Adipocyte (in vitro differentiated cells): ENCODE data around the gene ZNF764.
"Not testable (repeated sequence)": the region's sequence is repeated elsewhere in the genome, so short reads cannot be mapped to it uniquely, and the experiment has no call there.

Source experiments
- DNase-seq: peaks from one replicate; pipeline ENCODE4 v3.0.0-alpha.2; 2015; ENCODE audit warnings: low read depth
- H3K27me3 ChIP-seq: replicated peaks from 2 replicates; pipeline ENCODE4 v1.7.0; 2013; ENCODE audit warnings: mild to moderate bottlenecking, low read length, moderate library complexity; ENCODE audit not compliant: control insufficient read depth, insufficient read depth
- H3K36me3 ChIP-seq: 2 replicates; pipeline ENCODE4 v1.7.0; 2013; ENCODE audit warnings: low read length, mild to moderate bottlenecking, moderate library complexity; ENCODE audit not compliant: control insufficient read depth, insufficient read depth, severe bottlenecking
- H3K4me1 ChIP-seq: 2 replicates; pipeline ENCODE4 v1.7.0; 2013; ENCODE audit warnings: mild to moderate bottlenecking, low read length, moderate library complexity; ENCODE audit not compliant: control insufficient read depth, insufficient read depth
- H3K4me3 ChIP-seq: 2 replicates; pipeline ENCODE4 v1.7.0; 2013; ENCODE audit warnings: mild to moderate bottlenecking, low read length, moderate library complexity
- H3K9ac ChIP-seq: 2 replicates; pipeline ENCODE4 v1.7.0; 2013; ENCODE audit warnings: mild to moderate bottlenecking, low read length, moderate library complexity
- H3K9me3 ChIP-seq: 2 replicates; pipeline ENCODE4 v1.7.0; 2013; ENCODE audit warnings: mild to moderate bottlenecking, low read length, moderate library complexity; ENCODE audit not compliant: control insufficient read depth

ZNF764 gene

DNA sequence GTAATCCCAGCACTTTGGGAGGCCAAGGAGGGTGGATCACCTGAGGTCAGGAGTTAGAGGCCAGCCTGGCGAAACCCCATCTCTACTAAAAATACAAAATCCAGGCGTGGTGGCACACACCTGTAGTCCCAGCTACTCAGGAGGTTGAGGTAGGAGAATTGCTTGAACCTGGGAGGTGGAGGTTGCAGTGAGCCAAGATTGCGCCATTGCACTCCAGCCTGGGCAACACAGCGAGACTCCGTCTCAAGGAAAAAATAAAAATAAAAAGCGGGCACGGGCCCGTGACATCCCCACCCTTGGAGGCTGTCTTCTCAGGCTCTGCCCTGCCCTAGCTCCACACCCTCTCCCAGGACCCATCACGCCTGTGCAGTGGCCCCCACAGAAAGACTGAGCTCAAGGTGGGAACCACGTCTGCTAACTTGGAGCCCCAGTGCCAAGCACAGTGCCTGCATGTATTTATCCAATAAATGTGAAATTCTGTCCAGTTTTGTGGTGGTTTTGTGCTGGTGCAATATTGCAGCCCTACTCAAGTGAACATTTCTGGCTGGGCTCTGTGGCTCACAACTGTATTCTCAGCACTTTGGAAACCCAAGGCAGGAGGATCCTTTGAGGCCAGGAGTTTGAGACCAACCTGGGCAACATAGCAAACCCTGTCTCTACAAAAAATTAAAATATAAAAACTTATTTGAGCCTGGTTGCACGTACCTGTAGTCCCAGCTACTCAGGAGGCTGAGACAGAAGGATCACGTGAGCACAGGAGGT lies 35.3 kb downstream of the ZNF764 start:
- not testable (repeated sequence) for H3K4me1 ChIP-seq, H3K9ac ChIP-seq, H3K4me3 ChIP-seq, H3K27me3 ChIP-seq, H3K9me3 ChIP-seq, H3K36me3 ChIP-seq, DNase-seq

GRCh38 chr16:30521873-30522641 lies 36.1 kb downstream of the ZNF764 start:
- Histone ChIP-seq H3K4me3 (no peak overlapping the region), H3K36me3 (peaks cover 7% of the 10 kb centered on the region), H3K9ac (no peak overlapping the region), H3K9me3 (no peaks in the 10 kb centered on the region), H3K4me1 (peaks cover 5% of the 10 kb centered on the region), H3K27me3 (peaks cover 6% of the 10 kb centered on the region)
- no peak for DNase-seq

GRCh38 chr16:30521476-30521872 lies 36.7 kb downstream of the ZNF764 start:
- peaks cover 12% of the 10 kb centered on the region for H3K27me3 ChIP-seq
- H3K9me3 ChIP-seq = no peaks in the 10 kb centered on the region
- H3K4me1 ChIP-seq = peaks cover 5% of the 10 kb centered on the region
- no peak overlapping the region for H3K9ac ChIP-seq
- DNase-seq = no peak
- H3K4me3 ChIP-seq = no peak overlapping the region
- peaks cover 7% of the 10 kb centered on the region for H3K36me3 ChIP-seq

- no peaks in the 10 kb centered on the region for H3K36me3 ChIP-seq
- no peaks in the 10 kb centered on the region for H3K9me3 ChIP-seq
- DNase-seq = no peak
- H3K4me3 ChIP-seq = no peak overlapping the region
- H3K9ac ChIP-seq = no peak overlapping the region
- H3K27me3 ChIP-seq = peaks cover 13% of the 10 kb centered on the region
- no peaks in the 10 kb centered on the region for H3K4me1 ChIP-seq
Observed at GRCh38 chr16:30519120-30520049, 38.8 kb downstream of the ZNF764 start.

- Histone ChIP-seq H3K9me3 (no peaks in the 10 kb centered on the region), H3K4me1 (no peaks in the 10 kb centered on the region), H3K4me3 (no peak overlapping the region), H3K9ac (no peak overlapping the region), H3K27me3 (peaks cover 15% of the 10 kb centered on the region), H3K36me3 (no peaks in the 10 kb centered on the region)
- no peak for DNase-seq
Observed at GRCh38 chr16:30518552-30518951, 39.6 kb downstream of the ZNF764 start.

DNA sequence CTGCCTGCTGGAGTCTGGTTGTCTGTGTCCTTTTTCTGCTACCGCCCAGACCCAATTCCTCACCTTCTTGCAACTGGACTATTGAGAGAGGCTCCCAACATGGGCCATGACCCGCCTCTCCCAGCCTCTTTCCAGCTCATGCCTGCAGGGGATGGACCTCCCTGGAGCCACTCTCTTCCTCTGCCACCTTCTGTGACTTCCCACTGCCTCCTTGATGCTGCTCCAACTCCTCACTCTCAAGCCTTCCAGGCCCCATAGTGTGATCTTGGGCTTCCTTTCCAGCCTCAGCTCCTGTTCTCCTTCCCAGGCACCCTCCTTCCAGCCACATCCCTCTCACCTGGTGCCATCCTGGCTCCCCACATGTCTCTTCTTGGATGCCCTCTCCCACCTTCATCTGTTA lies 42.9 kb downstream of the ZNF764 start:
- Histone ChIP-seq H3K9ac (no peak overlapping the region), H3K4me1 (no peaks in the 10 kb centered on the region), H3K36me3 (no peaks in the 10 kb centered on the region), H3K4me3 (no peak overlapping the region), H3K27me3 (peaks cover 25% of the 10 kb centered on the region), H3K9me3 (no peaks in the 10 kb centered on the region)
- no peak for DNase-seq

DNA sequence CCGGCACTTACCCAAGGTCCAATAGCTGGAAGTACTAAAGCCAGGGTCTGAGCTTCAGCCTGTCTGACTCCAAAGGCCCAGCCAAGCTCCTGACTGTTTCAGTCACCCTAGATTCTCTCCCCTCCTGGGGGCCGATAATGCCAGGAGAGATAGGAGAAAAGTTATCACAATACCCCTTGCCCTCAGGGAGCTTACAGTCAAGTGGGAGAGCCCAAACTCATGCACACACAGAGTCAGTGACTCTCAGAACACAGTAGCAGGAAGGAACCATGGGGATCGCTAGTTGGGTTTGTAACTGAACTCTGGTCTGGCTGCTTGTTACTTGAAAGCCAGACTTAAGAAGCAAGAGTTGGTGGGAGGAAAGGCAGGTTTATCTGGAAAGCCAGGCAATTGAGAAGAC lies 46.7 kb downstream of the ZNF764 start:
- Histone ChIP-seq H3K36me3 (no peaks in the 10 kb centered on the region), H3K4me1 (no peaks in the 10 kb centered on the region), H3K4me3 (no peak overlapping the region), H3K9ac (no peak overlapping the region), H3K27me3 (peaks cover 15% of the 10 kb centered on the region), H3K9me3 (no peaks in the 10 kb centered on the region)
- DNase-seq = no peak

DNA sequence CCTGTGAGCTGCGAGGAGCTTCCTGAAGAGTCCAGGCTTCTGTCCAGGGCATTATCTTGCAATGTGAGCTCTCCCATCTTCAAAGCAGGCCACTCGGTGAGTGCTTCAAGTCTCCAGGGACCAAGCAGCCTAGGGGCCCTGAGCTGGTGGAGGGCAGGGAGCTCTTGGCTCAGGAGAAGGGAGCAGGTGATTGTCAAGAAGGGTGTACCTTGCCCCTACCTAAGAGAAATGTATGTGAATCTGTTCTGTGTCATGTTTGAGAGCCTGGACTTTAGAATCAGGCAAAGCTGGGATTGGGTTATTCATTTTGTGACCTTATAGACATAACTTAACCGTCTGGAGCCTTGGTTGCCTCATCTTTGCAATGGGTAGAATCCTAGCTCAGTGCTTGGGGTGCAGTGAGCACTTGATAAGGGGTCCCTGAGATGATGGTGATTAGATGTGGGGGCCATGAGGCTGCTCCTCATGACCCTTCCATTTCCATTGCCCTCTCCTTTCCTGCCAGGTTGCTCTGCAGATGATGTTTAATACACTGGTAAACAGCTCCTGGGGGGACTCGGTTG lies 47.7 kb downstream of the ZNF764 start:
- H3K9me3 ChIP-seq = no peaks in the 10 kb centered on the region
- H3K27me3 ChIP-seq = peaks cover 14% of the 10 kb centered on the region
- no peaks in the 10 kb centered on the region for H3K4me1 ChIP-seq
- H3K36me3 ChIP-seq = no peaks in the 10 kb centered on the region
- no peak overlapping the region for H3K4me3 ChIP-seq
- no peak for DNase-seq
- no peak overlapping the region for H3K9ac ChIP-seq

DNA sequence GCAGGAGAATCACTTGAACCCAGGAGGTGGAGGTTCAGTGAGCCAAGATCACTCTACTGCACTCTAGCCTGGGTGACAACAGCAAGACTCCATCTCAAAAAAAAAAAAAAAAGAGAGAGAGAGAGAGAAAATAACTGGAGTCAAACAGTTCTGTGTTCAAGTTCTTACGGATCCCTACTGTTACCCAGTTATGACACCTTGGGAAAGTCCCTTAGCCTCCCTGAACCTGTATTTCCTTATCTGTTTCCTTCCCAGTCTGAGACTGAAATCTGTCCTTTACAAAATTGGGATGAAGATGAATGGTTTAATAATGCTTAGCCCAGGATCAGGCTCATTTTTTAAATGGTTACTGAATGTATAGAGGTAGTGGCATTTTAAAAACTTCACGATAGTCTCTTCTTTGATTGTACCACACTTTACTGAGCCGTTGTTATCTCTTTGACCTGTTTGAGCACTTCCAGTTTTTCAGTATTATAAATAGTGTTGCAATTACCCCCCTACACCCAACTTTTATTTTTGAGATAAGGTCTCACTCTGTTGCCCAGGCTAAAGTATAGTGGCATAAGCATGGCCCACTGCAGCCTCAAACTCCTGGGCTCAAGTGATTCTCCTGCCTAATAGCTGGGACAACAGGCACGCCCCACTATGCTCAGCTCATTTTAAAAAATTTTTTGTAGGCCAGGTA lies 49.0 kb downstream of the ZNF764 start:
- H3K27me3 ChIP-seq = peaks cover 22% of the 10 kb centered on the region
- no peak for DNase-seq
- no peaks in the 10 kb centered on the region for H3K4me1 ChIP-seq
- no peaks in the 10 kb centered on the region for H3K9me3 ChIP-seq
- H3K4me3 ChIP-seq = no peak overlapping the region
- H3K9ac ChIP-seq = no peak overlapping the region
- H3K36me3 ChIP-seq = no peaks in the 10 kb centered on the region
